SK-N-DZ (cell line): ENCODE results near the gene ADRB1.

Experiments used
- DNase-seq: peaks from one replicate; pipeline ENCODE4 v3.0.0-alpha.2; 2015; ENCODE audit warnings: low spot score

Gene ADRB1

GRCh38 chr10:114057855-114058254 is 14.2 kb downstream of the ADRB1 start:
- DNase-seq = no peak

- DNase-seq = no peak
These were observed 14.6 kb downstream of the ADRB1 start for GRCh38 chr10:114058297-114058696.

- no peak for DNase-seq
These were observed 15.9 kb downstream of the ADRB1 start for GRCh38 chr10:114059561-114059960.

- DNase-seq = no peak
These were observed 16.8 kb downstream of the ADRB1 start for GRCh38 chr10:114060456-114060855.

- no peak for DNase-seq
These were observed 17.5 kb downstream of the ADRB1 start for GRCh38 chr10:114061148-114061547.

- DNase-seq = no peak
These were observed 18.1 kb downstream of the ADRB1 start for GRCh38 chr10:114061789-114062188.

GRCh38 chr10:114064151-114065048 is 20.7 kb downstream of the ADRB1 start:
- DNase-seq = no peak

GRCh38 chr10:114065049-114065435 is 21.4 kb downstream of the ADRB1 start:
- DNase-seq = no peak

- DNase-seq = no peak
These were observed 24.5 kb downstream of the ADRB1 start for GRCh38 chr10:114068054-114068707.

- DNase-seq = no peak
These were observed 27.0 kb downstream of the ADRB1 start for GRCh38 chr10:114070710-114071109.

GRCh38 chr10:114071178-114071577 is 27.5 kb downstream of the ADRB1 start:
- DNase-seq = no peak

GRCh38 chr10:114073395-114074186 is 29.9 kb downstream of the ADRB1 start:
- DNase-seq = no peak

GRCh38 chr10:114075093-114075492 is 31.4 kb downstream of the ADRB1 start:
- no peak for DNase-seq

GRCh38 chr10:114077347-114077746 is 33.7 kb downstream of the ADRB1 start:
- DNase-seq = no peak

GRCh38 chr10:114077815-114078219 is 34.2 kb downstream of the ADRB1 start:
- no peak for DNase-seq

- no peak for DNase-seq
These were observed 34.7 kb downstream of the ADRB1 start for GRCh38 chr10:114078346-114078745.

GRCh38 chr10:114079421-114079820 is 35.8 kb downstream of the ADRB1 start:
- DNase-seq = no peak

GRCh38 chr10:114081911-114082583 is 38.4 kb downstream of the ADRB1 start:
- DNase-seq = no peak

GRCh38 chr10:114083040-114083439 is 39.4 kb downstream of the ADRB1 start:
- peak; percentile 24 for DNase-seq

GRCh38 chr10:114084215-114084614 is 40.5 kb downstream of the ADRB1 start:
- no peak for DNase-seq

- DNase-seq = no peak
These were observed 43.6 kb downstream of the ADRB1 start for GRCh38 chr10:114087255-114087654.

GRCh38 chr10:114087655-114088054 is 44.0 kb downstream of the ADRB1 start:
- DNase-seq = no peak
